Caco-2 (cell line): ENCODE results near the gene PCDHA13. TPM values are rescaled to one million over a fixed set of nuclear protein-coding genes. Genes with fewer than 3 reads are reported as not detected.
A peak's percentile ranks its signal among the peaks of the same experiment; 100 is the strongest.
"Not testable (repeated sequence)": the region's sequence is repeated elsewhere in the genome, so short reads cannot be mapped to it uniquely, and the experiment has no call there.

Source experiments
- Bru-seq: library from RNA; stranded (reverse); fragments of 400-500 nt; gene quantifications from one replicate; lab custom pipeline; 2021; lab: Mats Ljungman, UMichigan
- BruChase-seq, 2 experiments: library from RNA; stranded (reverse); fragments of 400-500 nt; gene quantifications; one replicate each; lab custom pipeline; 2021; lab: Mats Ljungman, UMichigan
- BruUV-seq: library from RNA; stranded (reverse); fragments of 400-500 nt; replicated peaks from 2 replicates; lab custom pipeline; 2021; lab: Mats Ljungman, UMichigan
- CTCF ChIA-PET: fragments of 300-600 bp; sonication (Branson Sonifier 250); formaldehyde crosslinking; loops from one replicate; lab custom pipeline; 2022; ENCODE audit warnings: antibody characterized with exemption; lab: Charles Lee
- POLR2A ChIA-PET: fragments of 300-600 bp; sonication (Branson Sonifier 250); formaldehyde crosslinking; loops from one replicate; lab custom pipeline; 2022; ENCODE audit warnings: antibody characterized with exemption; lab: Charles Lee
- DNase-seq, 2 experiments: peaks; one replicate each; pipeline versions ENCODE4 v3.0.0 to v3.0.0-alpha.2; 2020 to 2022
- H3K27me3 ChIP-seq: replicated peaks from 2 replicates; pipeline ENCODE4 v1.6.0; 2011; ENCODE audit warnings: low read length; ENCODE audit not compliant: control insufficient read depth, insufficient read depth
- H3K36me3 ChIP-seq: 2 replicates; pipeline ENCODE4 v1.5.1; 2011; ENCODE audit warnings: low read length; ENCODE audit not compliant: control insufficient read depth, insufficient read depth
- H3K4me1 ChIP-seq: fragments of 250-450 bp; sonication (Bioruptor Pico); 2 replicates; pipeline ENCODE4 v1.5.1; 2020; ENCODE audit warnings: mild to moderate bottlenecking
- H3K4me3 ChIP-seq: 2 replicates; pipeline ENCODE4 v1.5.1; 2011; ENCODE audit warnings: low read depth, mild to moderate bottlenecking, control low read depth, low read length
- H3K9me3 ChIP-seq: fragments of 250-450 bp; sonication (Bioruptor Pico); 2 replicates; pipeline ENCODE4 v1.5.1; 2020; ENCODE audit warnings: mild to moderate bottlenecking, moderate library complexity
- H3K27ac Mint-ChIP-seq: one replicate; pipeline ENCODE4 v1.8.0; 2022; ENCODE audit warnings: mixed read lengths; ENCODE audit not compliant: unreplicated experiment
- H3K27me3 Mint-ChIP-seq: one replicate; pipeline ENCODE4 v1.8.0; 2022; ENCODE audit warnings: mixed read lengths; ENCODE audit not compliant: insufficient read depth, unreplicated experiment
- H3K36me3 Mint-ChIP-seq: one replicate; pipeline ENCODE4 v1.8.0; 2022; ENCODE audit warnings: mild to moderate bottlenecking, mixed read lengths; ENCODE audit not compliant: insufficient read depth, unreplicated experiment
- H3K4me1 Mint-ChIP-seq: one replicate; pipeline ENCODE4 v1.8.0; 2022; ENCODE audit warnings: low read depth, mixed read lengths; ENCODE audit not compliant: unreplicated experiment
- H3K4me3 Mint-ChIP-seq: one replicate; pipeline ENCODE4 v1.8.0; 2022; ENCODE audit warnings: mild to moderate bottlenecking, moderate library complexity, mixed read lengths; ENCODE audit not compliant: unreplicated experiment
- H3K9me3 Mint-ChIP-seq: one replicate; pipeline ENCODE4 v1.8.0; 2022; ENCODE audit warnings: mixed read lengths; ENCODE audit not compliant: unreplicated experiment
- CTCF ChIP-seq, 2 experiments: fragments of 200-600 bp in 1 of 2; IDR thresholded peaks; 1 replicate in 1 of 2; 2 replicates in 1 of 2; pipeline versions ENCODE4 v1.5.1 to v1.8.0; 2011 to 2022; ENCODE audit warnings: antibody characterized with exemption in 1 of 2, control low read depth in 1 of 2, inconsistent platforms in 1 of 2, low read depth in 1 of 2, low read length in 1 of 2, mild to moderate bottlenecking in 1 of 2, moderate library complexity in 1 of 2; ENCODE audit not compliant: insufficient read depth in 1 of 2, severe bottlenecking in 1 of 2, unreplicated experiment in 1 of 2
- intact Hi-C: fragments of 100-400 bp; cut with micrococcal nuclease; formaldehyde crosslinking; loops from one replicate; pipeline ENCODE4 v1.10.0; 2022; ENCODE audit not compliant: unreplicated experiment
- long read RNA-seq: library from polyadenylated mRNA; stranded (forward); transcript quantifications from one replicate; pipeline ENCODE4 v2.0.0, GENCODE V29; 2022
- total RNA-seq: library from RNA; stranded (reverse); gene quantifications from 2 replicates; pipeline ENCODE4 v1.2.3, GENCODE V29; 2022

Gene PCDHA13
- total RNA-seq (not detected in 2 replicates), Bru-seq, nascent RNA (percentile 16 among the genes with signal in this experiment), BruChase-seq, experiment 1, labeled RNA remaining after a 2-hour chase (not detected), BruChase-seq, experiment 2, labeled RNA remaining after a 6-hour chase (not detected)
- long read RNA-seq, partial matches to known transcripts: 0 of 1 reads
- long read RNA-seq, other reads (novel, unspliced or antisense): 1 of 1 reads

- H3K27ac Mint-ChIP-seq: no peak within 1 kb of the TSS
- H3K9me3 Mint-ChIP-seq: peaks cover 15% of the 10 kb centered on the region
- no peaks in the 10 kb centered on the region for H3K4me1 Mint-ChIP-seq
- H3K27me3 ChIP-seq: no peaks in the 10 kb centered on the region
- H3K4me3 ChIP-seq: no peak within 1 kb of the TSS
- no TSS peak for BruUV-seq
- H3K27me3 Mint-ChIP-seq: no peaks in the 10 kb centered on the region
- DNase-seq: no peak
- H3K36me3 Mint-ChIP-seq: no peaks in the 10 kb centered on the region
- ChIA-PET CTCF (no interaction called here), POLR2A (no interaction called here)
- TF ChIP-seq CTCF (IDR thresholded peaks at IDR 0.05; ENCODE audit: insufficient read depth in 1 of 2, low read depth in 1 of 2, low read length in 1 of 2, severe bottlenecking in 1 of 2, unreplicated experiment in 1 of 2): no peak
- intact Hi-C loops: loop anchor here (1.0 kb wide), 1 partner anchor 159 kb away; no protein-coding TSS in a partner anchor
- no peak within 1 kb of the TSS for H3K4me3 Mint-ChIP-seq
- H3K9me3 ChIP-seq: no peaks in the 10 kb centered on the region; the same call in 1 of the 2 replicates
- no peaks in the 10 kb centered on the region for H3K36me3 ChIP-seq
- no peaks in the 10 kb centered on the region for H3K4me1 ChIP-seq
Measured at GRCh38 chr5:140881889-140882590, at the start of gene PCDHA13. Gene PCDHA13 (plus strand): TSS chr5:140882124. CDS start chr5:140882269, 145 bp downstream.

GRCh38 chr5:140833993-140834392, 47.9 kb upstream of the PCDHA13 start, which contains the start of gene PCDHA7:
Gene PCDHA7 (plus strand): TSS chr5:140834269. CDS start chr5:140834384, 115 bp downstream.
- ChIA-PET CTCF (no interaction called here), POLR2A (no interaction called here)
- no peak within 1 kb of the TSS for H3K4me3 Mint-ChIP-seq
- H3K4me1 ChIP-seq: no peaks in the 10 kb centered on the region
- DNase-seq: no peak
- H3K27me3 ChIP-seq: no peaks in the 10 kb centered on the region
- H3K36me3 ChIP-seq: no peaks in the 10 kb centered on the region
- H3K4me3 ChIP-seq: no peak within 1 kb of the TSS
- no TSS peak for BruUV-seq
- no peaks in the 10 kb centered on the region for H3K4me1 Mint-ChIP-seq
- no peaks in the 10 kb centered on the region for H3K9me3 Mint-ChIP-seq
- TF ChIP-seq CTCF (IDR thresholded peaks at IDR 0.05; ENCODE audit: insufficient read depth in 1 of 2, low read depth in 1 of 2, low read length in 1 of 2, severe bottlenecking in 1 of 2, unreplicated experiment in 1 of 2): no peak
- H3K27ac Mint-ChIP-seq: no peak within 1 kb of the TSS
- H3K27me3 Mint-ChIP-seq: no peaks in the 10 kb centered on the region
- no peaks in the 10 kb centered on the region; the same call in none of the 2 replicates for H3K9me3 ChIP-seq
- H3K36me3 Mint-ChIP-seq: no peaks in the 10 kb centered on the region
- intact Hi-C loops: no loop called here

GRCh38 chr5:140834439-140835008, 47.4 kb upstream of the PCDHA13 start:
- intact Hi-C loops, H3K4me1 ChIP-seq, CTCF ChIA-PET, H3K9me3 Mint-ChIP-seq, H3K4me3 ChIP-seq, H3K4me1 Mint-ChIP-seq, DNase-seq, BruUV-seq, POLR2A ChIA-PET, H3K27me3 ChIP-seq, H3K4me3 Mint-ChIP-seq, H3K36me3 ChIP-seq, H3K27ac Mint-ChIP-seq, H3K27me3 Mint-ChIP-seq, H3K36me3 Mint-ChIP-seq, H3K9me3 ChIP-seq: not testable (repeated sequence)
